ENCODE results near the gene KRTAP5-1. TPM values are rescaled to one million over a fixed set of nuclear protein-coding genes. Genes with fewer than 3 reads are reported as not detected.

The KRTAP5-1 gene
- total and polyA plus RNA-seq, 10 of the 15 experiments (the other 5 are each of a cell fraction or from before 2014, with no cell fraction given): not detected

GRCh38 chr11:1625541-1625940, 40.5 kb upstream of the KRTAP5-1 start (continued):
- TF ChIP-seq, protein P1, sequence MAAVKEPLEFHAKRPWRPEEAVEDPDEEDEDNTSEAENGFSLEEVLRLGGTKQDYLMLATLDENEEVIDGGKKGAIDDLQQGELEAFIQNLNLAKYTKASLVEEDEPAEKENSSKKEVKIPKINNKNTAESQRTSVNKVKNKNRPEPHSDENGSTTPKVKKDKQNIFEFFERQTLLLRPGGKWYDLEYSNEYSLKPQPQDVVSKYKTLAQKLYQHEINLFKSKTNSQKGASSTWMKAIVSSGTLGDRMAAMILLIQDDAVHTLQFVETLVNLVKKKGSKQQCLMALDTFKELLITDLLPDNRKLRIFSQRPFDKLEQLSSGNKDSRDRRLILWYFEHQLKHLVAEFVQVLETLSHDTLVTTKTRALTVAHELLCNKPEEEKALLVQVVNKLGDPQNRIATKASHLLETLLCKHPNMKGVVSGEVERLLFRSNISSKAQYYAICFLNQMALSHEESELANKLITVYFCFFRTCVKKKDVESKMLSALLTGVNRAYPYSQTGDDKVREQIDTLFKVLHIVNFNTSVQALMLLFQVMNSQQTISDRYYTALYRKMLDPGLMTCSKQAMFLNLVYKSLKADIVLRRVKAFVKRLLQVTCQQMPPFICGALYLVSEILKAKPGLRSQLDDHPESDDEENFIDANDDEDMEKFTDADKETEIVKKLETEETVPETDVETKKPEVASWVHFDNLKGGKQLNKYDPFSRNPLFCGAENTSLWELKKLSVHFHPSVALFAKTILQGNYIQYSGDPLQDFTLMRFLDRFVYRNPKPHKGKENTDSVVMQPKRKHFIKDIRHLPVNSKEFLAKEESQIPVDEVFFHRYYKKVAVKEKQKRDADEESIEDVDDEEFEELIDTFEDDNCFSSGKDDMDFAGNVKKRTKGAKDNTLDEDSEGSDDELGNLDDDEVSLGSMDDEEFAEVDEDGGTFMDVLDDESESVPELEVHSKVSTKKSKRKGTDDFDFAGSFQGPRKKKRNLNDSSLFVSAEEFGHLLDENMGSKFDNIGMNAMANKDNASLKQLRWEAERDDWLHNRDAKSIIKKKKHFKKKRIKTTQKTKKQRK (IDR thresholded peaks at IDR 0.05; ENCODE audit: low read depth, low read length): no peak
- no peak for TF ChIP-seq NR2C2 (IDR thresholded peaks at IDR 0.05; ENCODE audit: borderline replicate concordance, control insufficient read depth, insufficient read length, low read depth)

GRCh38 chr11:1624621-1625020, 39.5 kb upstream of the KRTAP5-1 start:
- in situ Hi-C loops (cut with MboI): no loop called here
- Histone ChIP-seq H3K27me3 (replicated peaks in 1 of 2; ENCODE audit: control insufficient read depth in 2 of 2, insufficient read depth in 2 of 2, low read length in 1 of 2) (peaks cover 0 to 5% of the 10 kb centered on the region in 2 experiments; a peak in 2 of 4 replicates), H3K9me3 (replicated peaks; ENCODE audit: control insufficient read depth, insufficient read depth, low read length) (no peaks in the 10 kb centered on the region), H2AFZ (ENCODE audit: control insufficient read depth, low read depth, low read length) (no peak overlapping the region), H3K27ac (ENCODE audit: control insufficient read depth, insufficient read depth) (no peak overlapping the region), H3K4me2 (ENCODE audit: control insufficient read depth, insufficient read depth) (no peak overlapping the region), H3K36me3 (ENCODE audit: control insufficient read depth in 2 of 2, insufficient read depth in 2 of 2, low read length in 1 of 2) (no peaks in the 10 kb centered on the region), H3K4me3 (no peak overlapping the region), H3K4me1 (ENCODE audit: control insufficient read depth, insufficient read depth, low read length) (no peaks in the 10 kb centered on the region), H4K20me1 (ENCODE audit: control insufficient read depth, insufficient read depth) (no peaks in the 10 kb centered on the region), H3K79me2 (ENCODE audit: control insufficient read depth, insufficient read depth, low read length) (no peaks in the 10 kb centered on the region), H3K9ac (ENCODE audit: control insufficient read depth, insufficient read depth, low read length) (no peak overlapping the region)
- ChIA-PET POLR2A (no interaction called here), RAD21 (ENCODE audit: unreplicated experiment) (no interaction called here), CTCF (no interaction called here), SMC1A (ENCODE audit: uncharacterized antibody, unreplicated experiment) (no interaction called here)
- no TSS peak for BruUV-seq (replicated peaks)
- WGBS (ENCODE audit: insufficient coverage, insufficient replicate concordance, low lambda C conversion rate, missing lambda C conversion rate): 53% methylated on average over 16 of the region's 16 CpGs
- FAIRE-seq (no peak), DNase-seq (ENCODE audit: low read depth, low spot score) (no peak), ATAC-seq (no peak)
- intact Hi-C loops (cut with micrococcal nuclease; ENCODE audit: unreplicated experiment): no loop called here
- TF ChIP-seq IRF3 (IDR thresholded peaks at IDR 0.05) (no peak), ZBTB11 (CRISPR knock-in tag; IDR thresholded peaks at IDR 0.05) (no peak), MTA3 (IDR thresholded peaks at IDR 0.05; ENCODE audit: borderline replicate concordance, low read length) (no peak), SIX5 (IDR thresholded peaks at IDR 0.05; ENCODE audit: low read depth, low read length, severe bottlenecking) (no peak), RBBP5 (conservative IDR thresholded peaks at IDR 0.05) (no peak), CREM (IDR thresholded peaks at IDR 0.05; ENCODE audit: low read depth) (no peak), STAT3 (IDR thresholded peaks at IDR 0.05; ENCODE audit: low read depth, low read length) (no peak), CHD1 (IDR thresholded peaks at IDR 0.05; ENCODE audit: low read depth, low read length) (no peak), TBL1XR1 (IDR thresholded peaks at IDR 0.05; ENCODE audit: low read depth, low read length) (no peak), RAD21 (IDR thresholded peaks at IDR 0.05; ENCODE audit: insufficient read depth, low read depth, low read length) (no peak), CBX3 (IDR thresholded peaks at IDR 0.05; ENCODE audit: borderline replicate concordance, low read depth) (no peak), SUPT20H (IDR thresholded peaks at IDR 0.05; ENCODE audit: borderline replicate concordance, control insufficient read depth, low read depth, low read length) (no peak), MEF2B (IDR thresholded peaks at IDR 0.05; ENCODE audit: partially characterized antibody, poor library complexity, severe bottlenecking) (no peak), FOXM1 (IDR thresholded peaks at IDR 0.05; ENCODE audit: low read depth, low read length) (no peak), ZNF217 (IDR thresholded peaks at IDR 0.05) (no peak)
